Naive thymus-derived CD8-positive, alpha-beta T cell (primary cell): ENCODE results near the gene MUC2. TPM values are rescaled to one million over a fixed set of nuclear protein-coding genes. Genes with fewer than 3 reads are reported as not detected.
A peak's percentile ranks its signal among the peaks of the same experiment; 100 is the strongest.

ENCODE experiments used
- ATAC-seq, 2 donors: fragments of 150-1000 bp; cut with Tn5 transposase in 1 of 2; sonication (Bioruptor Pico), chemical (Tn5 transposase) in 1 of 2; 1 replicate in 1 of 2; 2 replicates in 1 of 2; pipeline ENCODE4 v1.10.0; 2021; ENCODE audit warnings: mild to moderate bottlenecking in 2 of 2, moderate library complexity in 2 of 2
- POLR2A ChIA-PET: fragments of 350-600 bp; sonication (Branson Sonifier 250); formaldehyde crosslinking; loops from one replicate; lab custom pipeline; 2021; ENCODE audit warnings: antibody characterized with exemption; lab: Charles Lee
- DNase-seq, 10 donors: peaks; one replicate each; pipeline versions ENCODE4 v3.0.0 to v3.0.0-alpha.2; 2020 to 2022
- H3K27ac Mint-ChIP-seq, 10 donors: one replicate each; pipeline ENCODE4 v1.8.0; 2020 to 2022; ENCODE audit warnings: mild to moderate bottlenecking in 10 of 10, mixed read lengths in 10 of 10, moderate library complexity in 4 of 10, inconsistent platforms in 1 of 10
- H3K27me3 Mint-ChIP-seq, 5 donors: one replicate each; pipeline ENCODE4 v1.8.0; 2021 to 2022; ENCODE audit warnings: mixed read lengths in 5 of 5
- H3K36me3 Mint-ChIP-seq, 3 donors: one replicate each; pipeline ENCODE4 v1.8.0; 2020 to 2022; ENCODE audit warnings: mixed read lengths in 3 of 3, mild to moderate bottlenecking in 2 of 3, inconsistent platforms in 1 of 3
- H3K4me1 Mint-ChIP-seq, 4 donors: one replicate each; pipeline ENCODE4 v1.8.0; 2021 to 2022; ENCODE audit warnings: mixed read lengths in 4 of 4
- H3K4me3 Mint-ChIP-seq, 10 donors: one replicate each; pipeline ENCODE4 v1.8.0; 2020 to 2022; ENCODE audit warnings: mild to moderate bottlenecking in 10 of 10, mixed read lengths in 10 of 10, moderate library complexity in 6 of 10, inconsistent platforms in 1 of 10
- H3K9me3 Mint-ChIP-seq, 9 donors: one replicate each; pipeline ENCODE4 v1.8.0; 2020 to 2022; ENCODE audit warnings: mixed read lengths in 9 of 9, mild to moderate bottlenecking in 3 of 9, inconsistent platforms in 1 of 9, moderate library complexity in 1 of 9
- polyA plus RNA-seq, 3 donors: library from polyadenylated mRNA; unstranded; fragments of 300-500 nt; fragmentation: Illumina TruSeq; gene quantifications; one replicate each; pipeline ENCODE4 v1.2.3, GENCODE V29; 2021
- total RNA-seq, 8 experiments: library from RNA in 2 of 8; stranded (reverse) in 2 of 8; gene quantifications; one replicate each; pipeline ENCODE4 v1.2.3 and lab custom pipeline; 2021 to 2026

The MUC2 gene
- total and polyA plus RNA-seq, 5 experiments from 2014 or later, result not detected

GRCh38 chr11:1104411-1105182 is 29.9 kb downstream of the MUC2 start:
- Mint-ChIP-seq H3K4me3 (no peak overlapping the region), H3K4me1 (no peaks in the 10 kb centered on the region), H3K27ac (no peak overlapping the region), H3K36me3 (no peaks in the 10 kb centered on the region), H3K27me3 (no peaks in the 10 kb centered on the region), H3K9me3 (no peaks in the 10 kb centered on the region)
- no peak for DNase-seq
- ATAC-seq, result no peak
- POLR2A ChIA-PET, result no interaction called here

DNA sequence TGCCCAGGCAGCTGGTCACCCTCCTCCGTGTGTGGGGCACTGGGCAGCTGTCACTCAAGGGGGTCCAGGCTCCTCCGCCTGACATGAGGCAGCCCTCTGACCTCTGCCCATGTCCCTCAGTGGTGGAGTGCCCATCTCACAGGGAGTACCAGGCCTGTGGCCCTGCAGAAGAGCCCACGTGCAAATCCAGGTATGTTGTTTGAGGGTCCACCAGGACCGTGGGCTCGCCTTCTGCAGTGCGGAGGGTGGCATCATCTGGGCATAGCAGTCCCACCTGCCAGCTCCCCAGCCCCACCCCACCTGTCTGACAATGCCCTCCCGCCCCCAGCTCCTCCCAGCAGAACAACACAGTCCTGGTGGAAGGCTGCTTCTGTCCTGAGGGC is 30.5 kb downstream of the MUC2 start:
- no peak overlapping the region for H3K27ac Mint-ChIP-seq

GRCh38 chr11:1106387-1106786 is 31.7 kb downstream of the MUC2 start:
- no peak for DNase-seq
- Mint-ChIP-seq H3K27me3 (no peaks in the 10 kb centered on the region), H3K9me3 (no peaks in the 10 kb centered on the region), H3K36me3 (no peaks in the 10 kb centered on the region), H3K4me1 (peaks cover 0 to 3% (median 0%) of the 10 kb centered on the region in 4 donors), H3K4me3 (no peak overlapping the region), H3K27ac (no peak overlapping the region)
- ATAC-seq, result no peak
- POLR2A ChIA-PET, result no interaction called here

More for the DNA sequence above, 30.5 kb downstream of the MUC2 start:
- H3K36me3 Mint-ChIP-seq, result no peaks in the 10 kb centered on the region
- POLR2A ChIA-PET, result no interaction called here
- H3K4me3 Mint-ChIP-seq, result no peak overlapping the region
- H3K9me3 Mint-ChIP-seq, result no peaks in the 10 kb centered on the region
- no peaks in the 10 kb centered on the region for H3K4me1 Mint-ChIP-seq
- H3K27me3 Mint-ChIP-seq, result no peaks in the 10 kb centered on the region
- DNase-seq (no peak), ATAC-seq (no peak)

GRCh38 chr11:1107316-1108245 is 32.9 kb downstream of the MUC2 start:
- ATAC-seq (no peak), DNase-seq (no peak)
- Mint-ChIP-seq H3K9me3 (no peaks in the 10 kb centered on the region), H3K36me3 (no peaks in the 10 kb centered on the region), H3K27ac (no peak overlapping the region), H3K4me1 (peaks cover 0 to 3% (median 0%) of the 10 kb centered on the region in 4 donors), H3K27me3 (no peaks in the 10 kb centered on the region), H3K4me3 (no peak overlapping the region)
- POLR2A ChIA-PET, result no interaction called here

- Mint-ChIP-seq H3K4me1 (peaks cover 0 to 3% (median 0%) of the 10 kb centered on the region in 4 donors), H3K4me3 (no peak overlapping the region)
- POLR2A ChIA-PET, result no interaction called here
Observed at GRCh38 chr11:1108246-1108900, 33.7 kb downstream of the MUC2 start.

GRCh38 chr11:1109101-1109917 is 34.6 kb downstream of the MUC2 start:
- peak in 1 of 10 donors; percentile 44 for DNase-seq
- H3K4me3 Mint-ChIP-seq, result no peak overlapping the region
- no peak overlapping the region for H3K27ac Mint-ChIP-seq
- no peaks in the 10 kb centered on the region for H3K36me3 Mint-ChIP-seq
- H3K27me3 Mint-ChIP-seq, result no peaks in the 10 kb centered on the region
- no peaks in the 10 kb centered on the region for H3K9me3 Mint-ChIP-seq
- ATAC-seq, result no peak
- peaks cover 0 to 3% (median 0%) of the 10 kb centered on the region in 4 donors for H3K4me1 Mint-ChIP-seq
- POLR2A ChIA-PET, result no interaction called here

More at GRCh38 chr11:1108246-1108900, 33.7 kb downstream of the MUC2 start:
- H3K27me3 Mint-ChIP-seq, result no peaks in the 10 kb centered on the region
- ATAC-seq, result no peak
- no peak for DNase-seq
- no peak overlapping the region for H3K27ac Mint-ChIP-seq
- no peaks in the 10 kb centered on the region for H3K36me3 Mint-ChIP-seq
- H3K9me3 Mint-ChIP-seq, result no peaks in the 10 kb centered on the region

- DNase-seq, result peak in 1 of 10 donors; percentile 37
- POLR2A ChIA-PET, result no interaction called here
Observed at GRCh38 chr11:1109918-1110705, 35.4 kb downstream of the MUC2 start.

DNA sequence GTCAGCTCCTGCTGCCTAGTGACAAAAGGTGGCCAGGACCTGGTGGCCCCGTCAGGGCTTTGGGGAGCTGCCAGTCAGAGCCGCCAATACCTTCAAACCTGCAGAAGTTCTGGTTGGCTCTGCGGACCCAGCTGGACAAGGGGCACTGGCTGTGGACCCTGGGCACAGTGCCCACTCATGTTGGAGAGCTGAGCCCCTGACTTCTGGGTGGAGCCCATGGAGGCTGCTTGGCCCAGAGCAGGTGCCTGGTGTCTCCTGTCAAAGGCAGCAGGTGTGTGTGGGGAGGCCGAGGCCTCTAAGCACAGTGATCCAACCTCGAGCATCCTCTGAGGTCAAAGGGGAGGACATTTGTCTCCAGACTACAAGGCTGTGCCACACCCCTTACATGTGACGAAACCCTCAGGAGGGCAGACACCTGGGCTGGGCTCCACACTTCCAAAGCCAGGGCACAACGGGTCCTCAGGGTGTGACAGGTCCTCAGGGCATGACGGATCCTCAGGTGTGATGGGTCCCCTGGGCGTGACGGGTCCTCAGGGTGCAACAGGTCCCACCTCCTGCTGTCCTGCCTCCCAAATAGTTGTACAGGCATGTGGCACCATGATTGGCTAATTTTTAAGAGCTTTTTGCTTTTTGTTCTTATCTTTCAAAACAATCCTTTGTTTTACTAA is 37.0 kb downstream of the MUC2 start:
- POLR2A ChIA-PET, result no interaction called here
- Mint-ChIP-seq H3K27me3 (peaks cover 0 to 2% (median 0%) of the 10 kb centered on the region in 5 donors), H3K4me3 (no peak overlapping the region), H3K27ac (no peak overlapping the region), H3K36me3 (no peaks in the 10 kb centered on the region), H3K9me3 (no peaks in the 10 kb centered on the region), H3K4me1 (peaks cover 0 to 3% (median 1%) of the 10 kb centered on the region in 4 donors)
- DNase-seq (peak in 1 of 10 donors; percentile 37), ATAC-seq (no peak)

More at GRCh38 chr11:1109918-1110705, 35.4 kb downstream of the MUC2 start:
- H3K4me1 Mint-ChIP-seq, result peaks cover 0 to 3% (median 1%) of the 10 kb centered on the region in 4 donors
- no peaks in the 10 kb centered on the region for H3K27me3 Mint-ChIP-seq
- no peaks in the 10 kb centered on the region for H3K36me3 Mint-ChIP-seq
- no peak overlapping the region for H3K27ac Mint-ChIP-seq
- no peak overlapping the region for H3K4me3 Mint-ChIP-seq
- no peaks in the 10 kb centered on the region for H3K9me3 Mint-ChIP-seq
- ATAC-seq, result no peak

GRCh38 chr11:1112351-1113191 is 37.9 kb downstream of the MUC2 start:
- ATAC-seq, result no peak
- DNase-seq, result peak in 1 of 10 donors; percentile 50
- Mint-ChIP-seq H3K27ac (no peak overlapping the region), H3K4me1 (peaks cover 0 to 3% (median 1%) of the 10 kb centered on the region in 4 donors), H3K27me3 (peaks cover 0 to 2% (median 0%) of the 10 kb centered on the region in 5 donors), H3K36me3 (no peaks in the 10 kb centered on the region), H3K4me3 (no peak overlapping the region), H3K9me3 (no peaks in the 10 kb centered on the region)
- POLR2A ChIA-PET, result no interaction called here

- no peak for ATAC-seq
- Mint-ChIP-seq H3K9me3 (no peaks in the 10 kb centered on the region), H3K27ac (no peak overlapping the region), H3K4me3 (no peak overlapping the region), H3K36me3 (no peaks in the 10 kb centered on the region), H3K4me1 (peaks cover 0 to 3% (median 1%) of the 10 kb centered on the region in 4 donors), H3K27me3 (peaks cover 0 to 2% (median 0%) of the 10 kb centered on the region in 5 donors)
- peak in 2 of 10 donors; percentile 9 to 49 for DNase-seq
- POLR2A ChIA-PET, result no interaction called here
Observed at GRCh38 chr11:1113405-1114201, 38.9 kb downstream of the MUC2 start.
